ENCODE results near the gene CDC14C. TPM values are rescaled to one million over a fixed set of nuclear protein-coding genes. Genes with fewer than 3 reads are reported as not detected.
"Not testable (repeated sequence)": the region's sequence is repeated elsewhere in the genome, so short reads cannot be mapped to it uniquely, and the experiment has no call there.

Gene CDC14C
- not detected in 2 replicates for total RNA-seq

DNA sequence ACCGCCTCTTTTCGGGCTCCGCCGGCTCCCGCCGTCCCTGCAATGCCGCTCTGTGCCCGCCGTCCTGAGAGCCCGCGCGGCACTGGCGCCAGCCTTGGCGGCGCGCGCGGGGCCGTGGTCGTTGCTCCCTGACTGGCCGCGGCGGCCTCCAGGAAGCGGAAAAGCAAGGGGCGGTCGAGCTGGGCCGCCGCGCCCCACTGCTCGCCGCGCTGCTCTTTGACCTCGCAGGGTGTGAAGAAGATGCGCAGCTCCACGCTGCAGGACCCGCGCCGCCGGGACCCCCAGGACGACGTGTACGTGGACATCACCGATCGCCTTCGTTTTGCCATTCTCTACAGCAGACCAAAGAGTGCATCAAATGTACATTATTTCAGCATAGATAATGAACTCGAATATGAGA, at the start of gene CDC14C:
Gene CDC14C (plus strand): TSS at position 115 of the 400 bp plus-strand sequence. CDS start 126 bp downstream, at position 241.
- DNase-seq (ENCODE audit: low spot score): no peak
- no peak within 1 kb of the TSS for H3K27ac Mint-ChIP-seq
- H3K36me3 Mint-ChIP-seq (ENCODE audit: low read depth): no peaks in the 10 kb centered on the region
- no peaks in the 10 kb centered on the region for H3K27me3 Mint-ChIP-seq (ENCODE audit: insufficient read depth)
- H3K4me3 Mint-ChIP-seq: no peak within 1 kb of the TSS
- peaks cover 3% of the 10 kb centered on the region for H3K9me3 Mint-ChIP-seq
- H3K4me1 Mint-ChIP-seq (ENCODE audit: low read depth): no peaks in the 10 kb centered on the region
- intact Hi-C loops (cut with micrococcal nuclease): no loop called here

DNA sequence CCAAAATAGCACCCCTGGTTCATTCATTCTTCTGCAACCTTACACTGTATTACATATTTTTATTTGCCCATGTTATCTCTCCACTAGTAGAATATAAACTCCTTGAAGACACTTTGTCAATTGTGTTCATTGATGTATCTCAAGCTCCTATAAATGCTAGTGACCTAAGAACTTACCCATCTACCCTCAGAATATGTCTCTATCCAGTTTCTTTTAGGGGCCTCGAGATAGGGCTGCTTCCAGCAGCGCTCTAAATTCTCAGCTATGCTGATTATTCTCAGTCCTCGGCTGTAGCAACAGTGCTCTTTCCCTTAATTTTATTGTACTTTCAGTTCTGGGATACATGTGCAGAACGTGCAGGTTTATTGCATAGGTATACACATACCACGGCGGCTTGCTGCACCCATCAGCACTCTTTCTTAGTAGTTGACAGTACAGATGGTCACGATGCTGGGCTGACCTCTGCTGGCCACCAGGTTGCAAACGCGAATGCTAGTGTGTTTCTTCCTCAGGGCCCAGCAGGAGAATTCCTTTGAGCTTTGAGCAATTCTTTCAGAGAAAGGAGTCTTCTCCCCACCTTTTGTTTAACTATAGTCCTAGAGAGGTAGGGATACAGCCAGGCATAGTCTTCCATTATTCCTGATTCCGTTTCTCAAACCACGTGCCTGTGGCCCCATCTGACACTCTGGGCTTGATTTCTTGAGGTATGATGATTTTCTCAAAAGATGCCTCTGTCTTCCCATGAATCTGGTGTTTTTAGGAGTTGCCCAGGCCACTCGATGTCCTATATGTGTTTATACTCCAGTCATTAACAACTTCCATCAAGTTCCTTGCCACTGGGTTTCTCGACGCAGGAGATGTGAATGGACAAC, 49.1 kb upstream of the CDC14C start:
- Mint-ChIP-seq H3K9me3 (no peaks in the 10 kb centered on the region), H3K36me3 (ENCODE audit: low read depth) (no peaks in the 10 kb centered on the region), H3K4me1 (ENCODE audit: low read depth) (no peaks in the 10 kb centered on the region), H3K4me3 (no peak overlapping the region), H3K27me3 (ENCODE audit: insufficient read depth) (no peaks in the 10 kb centered on the region), H3K27ac (no peak overlapping the region)
- intact Hi-C loops (cut with micrococcal nuclease): loop anchor here (10.0 kb wide), 1 partner anchor 450 kb away; no protein-coding TSS in a partner anchor
- DNase-seq (ENCODE audit: low spot score): no peak

DNA sequence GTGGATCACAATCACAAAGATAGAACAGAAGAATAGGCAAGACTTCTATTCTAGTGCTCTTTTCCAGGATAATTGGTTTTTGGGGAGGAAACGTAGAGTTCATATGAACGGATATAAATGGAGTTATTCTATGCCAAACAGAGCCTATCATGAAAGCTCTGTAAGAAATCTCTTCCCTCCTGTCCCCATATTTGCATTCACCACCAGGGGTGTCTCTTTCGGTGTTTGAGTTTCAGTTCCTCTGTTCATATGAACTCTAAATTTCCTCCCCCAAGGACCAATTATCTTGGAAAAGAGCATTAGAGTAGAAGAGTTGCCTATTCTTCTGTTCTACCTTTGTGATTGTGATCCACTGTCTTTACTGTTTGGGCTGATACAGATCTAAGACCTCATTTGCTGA, 48.3 kb upstream of the CDC14C start:
- H3K9me3 Mint-ChIP-seq: no peaks in the 10 kb centered on the region
- H3K4me3 Mint-ChIP-seq: no peak overlapping the region

DNA sequence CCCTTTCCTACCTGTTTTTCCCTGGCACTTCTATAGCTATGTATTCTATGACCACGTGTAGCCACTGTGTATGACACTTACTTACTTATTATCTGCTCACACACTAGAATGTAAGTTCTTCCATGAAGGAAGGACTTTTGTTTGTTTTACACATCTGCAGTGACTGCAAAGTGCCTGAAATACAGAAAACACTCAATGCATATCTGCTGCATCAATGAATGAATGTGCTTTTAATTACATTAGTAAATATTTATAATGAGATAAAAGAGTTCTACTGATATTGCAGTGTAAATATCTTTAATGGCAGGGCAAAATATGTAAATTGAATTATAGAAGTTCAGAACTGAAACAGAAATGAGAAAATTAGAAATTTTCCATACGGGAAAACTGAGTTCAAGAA, 43.5 kb upstream of the CDC14C start:
- Mint-ChIP-seq H3K4me1 (ENCODE audit: low read depth) (no peaks in the 10 kb centered on the region), H3K9me3 (peaks cover 8% of the 10 kb centered on the region), H3K27ac (no peak overlapping the region), H3K4me3 (no peak overlapping the region), H3K27me3 (ENCODE audit: insufficient read depth) (no peaks in the 10 kb centered on the region), H3K36me3 (ENCODE audit: low read depth) (no peaks in the 10 kb centered on the region)
- no peak for DNase-seq (ENCODE audit: low spot score)
- intact Hi-C loops (cut with micrococcal nuclease): no loop called here

More for the DNA sequence above, 48.3 kb upstream of the CDC14C start:
- no peak for DNase-seq (ENCODE audit: low spot score)
- no peaks in the 10 kb centered on the region for H3K27me3 Mint-ChIP-seq (ENCODE audit: insufficient read depth)
- no peaks in the 10 kb centered on the region for H3K4me1 Mint-ChIP-seq (ENCODE audit: low read depth)
- H3K27ac Mint-ChIP-seq: no peak overlapping the region
- intact Hi-C loops (cut with micrococcal nuclease): loop anchor here (10.0 kb wide), 1 partner anchor 451 kb away; no protein-coding TSS in a partner anchor
- no peaks in the 10 kb centered on the region for H3K36me3 Mint-ChIP-seq (ENCODE audit: low read depth)

DNA sequence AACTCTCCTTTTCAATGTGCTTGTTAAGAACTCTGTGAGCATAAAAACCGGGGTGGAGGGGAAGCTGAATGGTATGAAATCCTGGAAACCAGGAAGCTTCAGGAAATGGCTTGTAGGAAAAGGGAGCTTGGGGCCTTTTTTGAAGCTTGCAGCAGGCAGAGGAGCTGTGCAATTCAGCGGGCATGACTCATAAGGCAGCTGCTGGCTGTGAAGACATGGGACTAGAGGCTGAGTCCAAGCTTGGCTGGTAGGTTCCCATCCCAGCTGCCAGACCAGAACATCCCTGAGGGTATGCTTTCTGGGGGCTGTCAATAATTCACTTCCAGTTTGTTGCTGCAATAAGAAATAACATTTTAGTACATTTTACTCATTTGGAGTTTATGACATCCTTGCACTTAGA, 36.8 kb upstream of the CDC14C start:
- Mint-ChIP-seq H3K27me3 (ENCODE audit: insufficient read depth) (no peaks in the 10 kb centered on the region), H3K9me3 (peaks cover 13% of the 10 kb centered on the region), H3K27ac (no peak overlapping the region), H3K4me1 (ENCODE audit: low read depth) (no peaks in the 10 kb centered on the region), H3K36me3 (ENCODE audit: low read depth) (no peaks in the 10 kb centered on the region), H3K4me3 (no peak overlapping the region)
- no peak for DNase-seq (ENCODE audit: low spot score)
- intact Hi-C loops (cut with micrococcal nuclease): no loop called here

DNA sequence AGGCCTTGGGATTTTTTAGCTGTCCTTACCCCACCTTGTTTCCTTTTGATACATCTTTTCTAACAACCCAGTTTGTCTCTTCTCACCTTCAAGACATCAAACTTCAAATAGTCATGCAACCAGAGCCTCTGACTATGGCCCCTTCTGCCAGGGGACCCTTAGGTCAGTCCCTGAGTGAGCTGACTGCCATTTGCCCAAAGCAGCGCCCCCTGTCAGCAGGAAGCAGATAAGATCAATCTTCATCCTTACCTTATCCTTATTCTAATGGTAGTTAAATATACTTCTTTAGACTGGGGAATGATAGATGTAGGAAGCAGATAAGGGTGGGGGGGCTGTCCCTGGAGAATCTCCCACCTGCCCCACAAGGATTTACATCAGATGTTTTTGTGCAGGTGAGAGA, 29.8 kb upstream of the CDC14C start:
- H3K9me3 Mint-ChIP-seq: peaks cover 5% of the 10 kb centered on the region
- intact Hi-C loops (cut with micrococcal nuclease): no loop called here
- no peak overlapping the region for H3K27ac Mint-ChIP-seq
- no peak for DNase-seq (ENCODE audit: low spot score)
- no peaks in the 10 kb centered on the region for H3K4me1 Mint-ChIP-seq (ENCODE audit: low read depth)
- H3K36me3 Mint-ChIP-seq (ENCODE audit: low read depth): no peaks in the 10 kb centered on the region
- H3K27me3 Mint-ChIP-seq (ENCODE audit: insufficient read depth): peaks cover 2% of the 10 kb centered on the region
- H3K4me3 Mint-ChIP-seq: no peak overlapping the region

DNA sequence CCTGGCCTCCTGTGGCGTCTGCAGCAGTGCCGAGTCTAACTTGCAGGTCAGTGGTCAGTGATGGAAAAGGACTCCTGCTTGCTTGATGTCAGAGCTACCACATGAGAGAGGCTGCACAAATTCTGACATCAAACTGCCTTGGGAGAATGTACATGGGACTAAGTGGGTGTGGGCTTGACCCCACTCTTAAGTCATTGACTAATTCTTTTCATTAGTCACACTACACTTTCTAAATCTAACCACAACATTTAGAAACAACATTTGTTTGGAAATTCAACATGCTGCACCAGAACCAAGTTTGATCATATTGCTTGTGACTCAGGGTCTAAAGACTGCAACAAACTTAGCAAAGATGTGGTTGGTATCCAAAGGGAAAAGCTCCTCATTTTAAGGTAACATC, 24.4 kb upstream of the CDC14C start:
- no peaks in the 10 kb centered on the region for H3K36me3 Mint-ChIP-seq (ENCODE audit: low read depth)
- no peaks in the 10 kb centered on the region for H3K4me1 Mint-ChIP-seq (ENCODE audit: low read depth)
- intact Hi-C loops (cut with micrococcal nuclease): no loop called here
- H3K27me3 Mint-ChIP-seq (ENCODE audit: insufficient read depth): no peaks in the 10 kb centered on the region
- H3K9me3 Mint-ChIP-seq: no peaks in the 10 kb centered on the region
- H3K4me3 Mint-ChIP-seq: no peak overlapping the region
- no peak overlapping the region for H3K27ac Mint-ChIP-seq
- DNase-seq (ENCODE audit: low spot score): no peak

DNA sequence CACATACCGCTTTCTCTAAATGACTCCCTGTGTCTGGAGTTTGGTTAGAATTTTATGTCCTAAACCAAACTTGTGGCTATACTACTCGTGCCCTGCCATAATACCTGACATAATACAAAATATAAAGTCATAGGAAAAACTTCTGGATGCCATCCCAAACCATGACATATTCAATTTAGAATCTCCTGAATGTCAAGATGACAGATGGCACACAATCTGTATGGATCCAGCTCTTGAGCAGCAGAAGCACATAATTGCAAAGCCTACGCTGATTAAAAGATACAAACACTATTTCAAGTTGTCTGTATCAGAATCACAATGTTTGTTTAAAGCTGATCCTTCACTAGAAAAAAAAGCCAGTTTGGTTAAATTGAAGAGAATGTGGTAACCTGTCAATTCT, 22.4 kb upstream of the CDC14C start:
- DNase-seq (ENCODE audit: low spot score): no peak
- intact Hi-C loops (cut with micrococcal nuclease): no loop called here
- Mint-ChIP-seq H3K27ac (no peak overlapping the region), H3K4me3 (no peak overlapping the region), H3K36me3 (ENCODE audit: low read depth) (no peaks in the 10 kb centered on the region), H3K4me1 (ENCODE audit: low read depth) (no peaks in the 10 kb centered on the region), H3K9me3 (no peaks in the 10 kb centered on the region), H3K27me3 (ENCODE audit: insufficient read depth) (no peaks in the 10 kb centered on the region)

DNA sequence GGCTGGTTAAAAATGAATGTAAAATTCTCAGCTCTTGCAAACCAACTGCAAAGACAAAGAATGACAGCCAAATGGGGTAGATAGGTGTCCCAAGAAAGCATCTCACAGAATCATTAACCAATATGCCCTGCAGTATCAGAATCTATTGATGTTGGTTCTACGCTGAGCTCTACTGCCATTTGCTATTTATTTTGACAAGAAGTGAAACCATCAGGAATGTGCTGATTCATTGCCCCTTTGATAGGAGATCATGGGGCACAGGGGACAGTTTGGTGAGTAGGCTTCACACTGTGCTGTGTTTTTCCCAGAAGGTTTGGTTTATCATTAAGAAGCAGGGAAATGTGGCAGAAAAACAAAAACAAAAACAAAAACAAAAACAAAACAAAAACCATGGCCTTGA, 19.4 kb upstream of the CDC14C start:
- intact Hi-C loops (cut with micrococcal nuclease): no loop called here
- Mint-ChIP-seq H3K4me1 (ENCODE audit: low read depth) (no peaks in the 10 kb centered on the region), H3K4me3 (no peak overlapping the region), H3K27me3 (ENCODE audit: insufficient read depth) (no peaks in the 10 kb centered on the region), H3K27ac (no peak overlapping the region), H3K36me3 (ENCODE audit: low read depth) (no peaks in the 10 kb centered on the region), H3K9me3 (peaks cover 5% of the 10 kb centered on the region)
- DNase-seq (ENCODE audit: low spot score): no peak

DNA sequence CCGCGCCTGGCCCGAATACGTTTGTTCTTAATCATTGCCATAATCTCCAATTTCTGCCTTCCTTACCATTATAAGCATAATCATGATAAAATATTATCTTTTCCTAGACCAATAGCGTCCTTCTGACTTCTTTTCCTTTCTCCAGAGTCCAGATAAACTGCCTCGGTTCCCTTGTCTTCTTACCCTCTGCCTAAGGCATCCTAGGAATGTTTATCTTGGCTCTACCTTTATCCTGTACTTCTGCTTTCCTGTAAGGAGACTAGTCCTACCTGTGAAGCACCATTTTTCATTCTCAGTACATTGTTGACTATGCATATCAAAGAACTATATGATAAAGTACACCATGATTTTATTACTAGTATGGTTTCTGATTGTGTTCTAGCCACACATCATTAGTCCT, 18.7 kb upstream of the CDC14C start:
- H3K9me3 Mint-ChIP-seq; H3K36me3 Mint-ChIP-seq (ENCODE audit: low read depth); intact Hi-C loops (cut with micrococcal nuclease); DNase-seq (ENCODE audit: low spot score); H3K27ac Mint-ChIP-seq; H3K4me1 Mint-ChIP-seq (ENCODE audit: low read depth); H3K27me3 Mint-ChIP-seq (ENCODE audit: insufficient read depth); H3K4me3 Mint-ChIP-seq: not testable (repeated sequence)

DNA sequence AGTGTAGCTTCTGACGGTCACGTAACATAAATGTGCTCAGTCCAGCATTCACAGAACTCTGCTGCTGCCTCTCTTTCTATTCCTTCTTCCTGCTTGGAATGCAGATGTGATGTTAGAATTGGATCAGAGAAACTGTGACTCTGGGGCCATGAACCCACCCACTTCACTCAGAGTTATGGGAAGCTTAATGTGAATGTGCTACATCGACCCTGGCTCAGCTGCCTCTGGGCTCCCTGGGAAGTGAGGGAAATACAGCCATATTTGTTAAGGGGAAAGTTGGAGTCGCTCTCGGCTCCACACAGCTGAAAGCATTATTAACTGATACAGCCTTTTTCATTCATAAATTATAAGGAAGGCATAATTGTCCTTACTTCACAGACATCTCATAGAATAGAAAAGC, 14.5 kb upstream of the CDC14C start:
- H3K9me3 Mint-ChIP-seq; H3K27ac Mint-ChIP-seq; H3K27me3 Mint-ChIP-seq (ENCODE audit: insufficient read depth); intact Hi-C loops (cut with micrococcal nuclease); H3K4me1 Mint-ChIP-seq (ENCODE audit: low read depth); H3K4me3 Mint-ChIP-seq; H3K36me3 Mint-ChIP-seq (ENCODE audit: low read depth); DNase-seq (ENCODE audit: low spot score): not testable (repeated sequence)

DNA sequence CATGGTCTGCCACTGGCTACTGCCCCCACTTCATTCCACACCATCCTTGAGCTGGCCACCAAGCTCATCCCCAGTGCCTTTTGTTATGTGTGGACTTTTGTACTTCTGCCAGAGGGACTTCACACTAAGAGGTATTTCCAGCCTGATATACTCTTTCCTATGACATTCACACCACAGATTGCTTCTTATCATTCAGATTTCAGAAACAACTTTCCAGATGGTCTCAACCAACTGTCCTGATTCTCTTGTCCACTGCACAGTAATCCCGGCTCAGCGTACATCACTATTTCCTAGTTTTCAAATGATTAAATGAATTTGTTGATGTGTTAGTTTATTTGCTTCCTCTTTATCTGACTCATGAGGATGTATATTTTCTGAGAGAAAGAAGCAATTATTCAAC, 7.1 kb downstream of the CDC14C start:
- intact Hi-C loops (cut with micrococcal nuclease): no loop called here
- peaks cover 2% of the 10 kb centered on the region for H3K27me3 Mint-ChIP-seq (ENCODE audit: insufficient read depth)
- no peaks in the 10 kb centered on the region for H3K9me3 Mint-ChIP-seq
- H3K27ac Mint-ChIP-seq: no peak overlapping the region
- H3K4me1 Mint-ChIP-seq (ENCODE audit: low read depth): no peaks in the 10 kb centered on the region
- H3K4me3 Mint-ChIP-seq: no peak overlapping the region
- no peaks in the 10 kb centered on the region for H3K36me3 Mint-ChIP-seq (ENCODE audit: low read depth)
- no peak for DNase-seq (ENCODE audit: low spot score)

DNA sequence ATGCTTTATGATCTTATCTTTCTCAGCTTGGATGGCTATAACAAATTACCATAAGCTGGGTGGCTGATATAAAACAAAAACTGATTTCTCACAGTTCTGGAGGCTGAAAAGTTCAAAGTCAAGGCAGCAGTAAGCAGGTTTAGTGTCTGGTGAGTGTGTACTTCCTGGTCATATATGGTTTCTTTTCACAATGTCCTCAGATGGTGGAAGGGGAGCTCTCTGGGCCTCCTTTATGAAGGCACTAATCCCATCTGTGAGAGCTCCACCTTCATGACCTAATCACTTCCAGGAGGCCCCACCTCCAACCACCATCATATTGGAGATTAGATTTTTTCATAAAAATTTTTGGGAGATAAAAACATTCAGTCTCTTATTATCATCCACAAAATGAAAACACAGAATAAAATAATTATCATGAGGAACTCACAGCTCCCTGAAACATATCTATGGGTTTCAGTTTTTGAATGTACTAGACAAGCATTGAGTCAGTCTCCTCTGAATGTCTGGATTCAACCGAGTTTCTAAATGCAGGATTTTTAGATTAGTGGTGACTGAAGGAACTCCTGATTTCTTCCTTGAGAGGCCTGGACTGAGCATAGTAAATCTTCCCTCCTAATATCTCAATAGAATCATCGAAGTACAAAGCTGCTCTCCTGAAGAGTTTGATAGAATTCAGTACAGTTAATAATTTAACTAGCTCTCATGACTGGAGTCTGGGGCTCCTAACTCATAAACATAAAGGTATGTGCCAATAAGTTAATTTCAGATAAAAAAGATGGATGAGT, 8.0 kb downstream of the CDC14C start:
- no peak for DNase-seq (ENCODE audit: low spot score)
- Mint-ChIP-seq H3K9me3 (no peaks in the 10 kb centered on the region), H3K36me3 (ENCODE audit: low read depth) (no peaks in the 10 kb centered on the region), H3K4me1 (ENCODE audit: low read depth) (no peaks in the 10 kb centered on the region), H3K4me3 (no peak overlapping the region), H3K27me3 (ENCODE audit: insufficient read depth) (peaks cover 2% of the 10 kb centered on the region), H3K27ac (no peak overlapping the region)
- intact Hi-C loops (cut with micrococcal nuclease): no loop called here

All from activated T-helper 1 cell treated with anti-CD3 and anti-CD28 coated beads, Interleukin-12 subunit alpha, Interleukin-12 subunit beta, Interleukin-2, Interleukin-4 antibody, amounts not matched to agents 30 ng/mL and 10 ng/mL and 1 ng/mL, durations not matched to agents 14 hours and 24 hours and 36 hours (primary cell).